HUES48 (cell line): ENCODE measurements around the gene GPRC5D.

Source experiments
- H3K27ac ChIP-seq: one replicate; pipeline ENCODE4 v1.7.0; 2013; ENCODE audit warnings: low read depth, low read length, inconsistent platforms
- H3K27me3 ChIP-seq: 2 replicates; pipeline ENCODE4 v1.6.1; 2013; ENCODE audit warnings: mild to moderate bottlenecking, low read length; ENCODE audit not compliant: control insufficient read depth, insufficient read depth
- H3K36me3 ChIP-seq: 2 replicates; pipeline ENCODE4 v1.6.1; 2013; ENCODE audit warnings: low read length; ENCODE audit not compliant: control insufficient read depth, insufficient read depth
- H3K4me1 ChIP-seq: 2 replicates; pipeline ENCODE4 v1.6.1; 2013; ENCODE audit warnings: mild to moderate bottlenecking, low read length; ENCODE audit not compliant: control insufficient read depth, insufficient read depth
- H3K4me3 ChIP-seq: 2 replicates; pipeline ENCODE4 v1.5.1; 2013; ENCODE audit warnings: mild to moderate bottlenecking, low read depth, low read length
- H3K9ac ChIP-seq: 2 replicates; pipeline ENCODE4 v1.6.1; 2013; ENCODE audit warnings: mild to moderate bottlenecking, low read depth, low read length, moderate library complexity
- H3K9me3 ChIP-seq: 2 replicates; pipeline ENCODE4 v1.6.1; 2013; ENCODE audit warnings: low read length; ENCODE audit not compliant: control insufficient read depth, insufficient read depth

Gene GPRC5D

GRCh38 chr12:12936983-12937491 lies 14.9 kb downstream of the GPRC5D start:
- Histone ChIP-seq H3K4me1 (no peaks in the 10 kb centered on the region), H3K36me3 (no peaks in the 10 kb centered on the region), H3K27me3 (no peaks in the 10 kb centered on the region), H3K9me3 (no peaks in the 10 kb centered on the region), H3K4me3 (no peak overlapping the region), H3K27ac (no peak overlapping the region), H3K9ac (no peak overlapping the region)

- H3K9ac ChIP-seq, result no peak overlapping the region
- no peaks in the 10 kb centered on the region for H3K27me3 ChIP-seq
- H3K9me3 ChIP-seq, result no peaks in the 10 kb centered on the region
Measured at GRCh38 chr12:12934556-12934955, 17.4 kb downstream of the GPRC5D start.

GRCh38 chr12:12933742-12934141 lies 18.2 kb downstream of the GPRC5D start:
- H3K9me3 ChIP-seq, result no peaks in the 10 kb centered on the region
- H3K4me3 ChIP-seq, result no peak overlapping the region
- H3K9ac ChIP-seq, result no peak overlapping the region
- H3K36me3 ChIP-seq, result no peaks in the 10 kb centered on the region
- no peaks in the 10 kb centered on the region for H3K27me3 ChIP-seq
- no peaks in the 10 kb centered on the region for H3K4me1 ChIP-seq
- no peak overlapping the region for H3K27ac ChIP-seq

More at GRCh38 chr12:12934556-12934955, 17.4 kb downstream of the GPRC5D start:
- H3K36me3 ChIP-seq, result no peaks in the 10 kb centered on the region
- H3K27ac ChIP-seq, result no peak overlapping the region
- H3K4me3 ChIP-seq, result no peak overlapping the region
- H3K4me1 ChIP-seq, result no peaks in the 10 kb centered on the region

GRCh38 chr12:12930633-12931219 lies 21.2 kb downstream of the GPRC5D start:
- no peak overlapping the region for H3K4me3 ChIP-seq
- no peaks in the 10 kb centered on the region for H3K36me3 ChIP-seq
- no peak overlapping the region for H3K27ac ChIP-seq
- no peaks in the 10 kb centered on the region for H3K27me3 ChIP-seq
- no peak overlapping the region for H3K9ac ChIP-seq
- H3K9me3 ChIP-seq, result no peaks in the 10 kb centered on the region
- H3K4me1 ChIP-seq, result 0 out of 2 replicates have a peak, but pooled peaks cover 2% of the 10 kb centered on the region

GRCh38 chr12:12929696-12930095 lies 22.3 kb downstream of the GPRC5D start:
- Histone ChIP-seq H3K9me3 (no peaks in the 10 kb centered on the region), H3K27ac (no peak overlapping the region), H3K36me3 (no peaks in the 10 kb centered on the region), H3K27me3 (no peaks in the 10 kb centered on the region), H3K9ac (no peak overlapping the region), H3K4me1 (0 out of 2 replicates have a peak, but pooled peaks cover 2% of the 10 kb centered on the region), H3K4me3 (no peak overlapping the region)

- Histone ChIP-seq H3K27me3 (no peaks in the 10 kb centered on the region), H3K27ac (no peak overlapping the region), H3K9ac (peak overlapping the region; percentile 29; the same call in 1 of the 2 replicates), H3K4me3 (peak overlapping the region; percentile 69), H3K36me3 (no peaks in the 10 kb centered on the region), H3K4me1 (0 out of 2 replicates have a peak, but pooled peaks cover 2% of the 10 kb centered on the region), H3K9me3 (no peaks in the 10 kb centered on the region)
Measured at GRCh38 chr12:12927211-12928079, 24.5 kb downstream of the GPRC5D start.

- Histone ChIP-seq H3K4me3 (no peak overlapping the region), H3K9ac (no peak overlapping the region), H3K27ac (no peak overlapping the region), H3K4me1 (peaks cover 7% of the 10 kb centered on the region; the same call in 1 of the 2 replicates), H3K9me3 (no peaks in the 10 kb centered on the region), H3K36me3 (no peaks in the 10 kb centered on the region), H3K27me3 (no peaks in the 10 kb centered on the region)
Measured at GRCh38 chr12:12926571-12927071, 25.3 kb downstream of the GPRC5D start.

GRCh38 chr12:12925388-12925787 lies 26.6 kb downstream of the GPRC5D start:
- Histone ChIP-seq H3K27me3 (no peaks in the 10 kb centered on the region), H3K27ac (no peak overlapping the region), H3K4me1 (peaks cover 8% of the 10 kb centered on the region; the same call in 1 of the 2 replicates), H3K36me3 (no peaks in the 10 kb centered on the region), H3K9me3 (no peaks in the 10 kb centered on the region), H3K9ac (no peak overlapping the region), H3K4me3 (no peak overlapping the region)

- H3K4me1 ChIP-seq, result peaks cover 8% of the 10 kb centered on the region; the same call in 1 of the 2 replicates
- H3K9ac ChIP-seq, result no peak overlapping the region
- H3K36me3 ChIP-seq, result no peaks in the 10 kb centered on the region
- H3K27ac ChIP-seq, result no peak overlapping the region
- H3K9me3 ChIP-seq, result no peaks in the 10 kb centered on the region
- H3K4me3 ChIP-seq, result no peak overlapping the region
- no peaks in the 10 kb centered on the region for H3K27me3 ChIP-seq
Measured at GRCh38 chr12:12924169-12924568, 27.8 kb downstream of the GPRC5D start.

- Histone ChIP-seq H3K36me3 (no peaks in the 10 kb centered on the region), H3K27me3 (no peaks in the 10 kb centered on the region), H3K4me3 (no peak overlapping the region), H3K9me3 (no peaks in the 10 kb centered on the region), H3K4me1 (peaks cover 8% of the 10 kb centered on the region; the same call in 1 of the 2 replicates), H3K9ac (no peak overlapping the region), H3K27ac (no peak overlapping the region)
Measured at GRCh38 chr12:12922978-12923377, 29.0 kb downstream of the GPRC5D start.

- peaks cover 8% of the 10 kb centered on the region; the same call in 1 of the 2 replicates for H3K4me1 ChIP-seq
- H3K36me3 ChIP-seq, result no peaks in the 10 kb centered on the region
- no peak overlapping the region for H3K27ac ChIP-seq
- H3K9me3 ChIP-seq, result no peaks in the 10 kb centered on the region
- no peak overlapping the region for H3K4me3 ChIP-seq
- H3K9ac ChIP-seq, result no peak overlapping the region
- no peaks in the 10 kb centered on the region for H3K27me3 ChIP-seq
Measured at GRCh38 chr12:12922191-12922616, 29.8 kb downstream of the GPRC5D start.
